HUES6 (cell line): ENCODE data around the gene IFT81.

ENCODE experiments used
- H3K27ac ChIP-seq: 2 replicates; pipeline ENCODE4 v1.7.0; 2013; ENCODE audit warnings: low read depth, mild to moderate bottlenecking, low read length, inconsistent platforms
- H3K27me3 ChIP-seq: 2 replicates; pipeline ENCODE4 v1.6.1; 2013; ENCODE audit warnings: low read length; ENCODE audit not compliant: control insufficient read depth, insufficient read depth
- H3K36me3 ChIP-seq: 2 replicates; pipeline ENCODE4 v1.6.1; 2013; ENCODE audit warnings: low read length; ENCODE audit not compliant: control insufficient read depth, insufficient read depth
- H3K4me1 ChIP-seq: 2 replicates; pipeline ENCODE4 v1.6.1; 2013; ENCODE audit warnings: low read length; ENCODE audit not compliant: control insufficient read depth, insufficient read depth
- H3K4me3 ChIP-seq: 2 replicates; pipeline ENCODE4 v1.5.1; 2013; ENCODE audit warnings: low read depth, low read length
- H3K9ac ChIP-seq: one replicate; pipeline ENCODE4 v1.6.1; 2013; ENCODE audit warnings: mild to moderate bottlenecking, low read length
- H3K9me3 ChIP-seq: 2 replicates; pipeline ENCODE4 v1.6.1; 2013; ENCODE audit warnings: low read depth, low read length; ENCODE audit not compliant: control insufficient read depth, insufficient read depth

Gene IFT81

DNA sequence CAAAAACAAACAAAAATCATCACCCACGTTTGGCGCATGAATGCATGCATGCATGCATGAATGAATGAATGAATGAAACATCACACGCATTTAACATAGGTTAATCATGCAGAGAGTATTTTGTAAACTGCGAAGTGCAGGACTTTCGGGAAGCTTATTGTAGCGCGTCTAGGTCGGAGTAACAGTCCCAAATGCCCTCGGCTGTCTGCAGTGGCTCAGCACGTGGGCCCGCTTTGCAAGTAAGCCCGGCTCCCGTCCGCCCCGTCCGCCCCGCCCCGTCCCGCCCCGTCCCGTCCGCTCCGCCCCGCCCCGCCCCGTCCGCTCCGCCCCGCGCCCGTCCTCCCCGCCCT lies 263 bp upstream of the IFT81 start:
- Histone ChIP-seq H3K27me3 (peaks cover 8% of the 10 kb centered on the region; the same call in 1 of the 2 replicates), H3K27ac (no peak overlapping the region), H3K4me1 (peaks cover 18% of the 10 kb centered on the region), H3K9me3 (no peaks in the 10 kb centered on the region), H3K36me3 (peaks cover 10% of the 10 kb centered on the region), H3K9ac (no peak overlapping the region), H3K4me3 (peak overlapping the region; percentile 26; the same call in 1 of the 2 replicates)

DNA sequence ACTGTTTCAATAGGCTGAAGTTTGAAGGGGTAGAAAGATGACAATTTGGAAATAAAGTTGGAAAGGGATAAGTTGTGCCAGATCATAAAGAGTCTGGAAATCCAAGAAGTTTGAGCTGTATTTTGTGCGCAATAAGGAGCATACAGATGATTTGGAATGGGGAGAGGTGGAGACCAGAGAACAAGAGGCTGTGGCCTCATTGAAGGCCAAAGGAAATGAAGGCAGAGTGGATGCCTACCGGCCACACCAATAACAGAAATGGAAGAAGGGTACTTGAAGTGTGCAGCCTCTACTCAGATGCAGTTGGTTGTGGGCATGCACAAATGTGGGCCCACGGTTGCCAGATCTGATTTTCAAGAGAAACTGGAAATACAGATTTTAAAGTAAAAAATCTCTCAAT lies 2.4 kb downstream of the IFT81 start:
- H3K36me3 ChIP-seq: peaks cover 21% of the 10 kb centered on the region
- no peak overlapping the region for H3K9ac ChIP-seq
- H3K4me1 ChIP-seq: peaks cover 18% of the 10 kb centered on the region
- H3K4me3 ChIP-seq: no peak overlapping the region
- no peak overlapping the region for H3K27ac ChIP-seq
- H3K9me3 ChIP-seq: no peaks in the 10 kb centered on the region
- peaks cover 8% of the 10 kb centered on the region; the same call in 1 of the 2 replicates for H3K27me3 ChIP-seq

DNA sequence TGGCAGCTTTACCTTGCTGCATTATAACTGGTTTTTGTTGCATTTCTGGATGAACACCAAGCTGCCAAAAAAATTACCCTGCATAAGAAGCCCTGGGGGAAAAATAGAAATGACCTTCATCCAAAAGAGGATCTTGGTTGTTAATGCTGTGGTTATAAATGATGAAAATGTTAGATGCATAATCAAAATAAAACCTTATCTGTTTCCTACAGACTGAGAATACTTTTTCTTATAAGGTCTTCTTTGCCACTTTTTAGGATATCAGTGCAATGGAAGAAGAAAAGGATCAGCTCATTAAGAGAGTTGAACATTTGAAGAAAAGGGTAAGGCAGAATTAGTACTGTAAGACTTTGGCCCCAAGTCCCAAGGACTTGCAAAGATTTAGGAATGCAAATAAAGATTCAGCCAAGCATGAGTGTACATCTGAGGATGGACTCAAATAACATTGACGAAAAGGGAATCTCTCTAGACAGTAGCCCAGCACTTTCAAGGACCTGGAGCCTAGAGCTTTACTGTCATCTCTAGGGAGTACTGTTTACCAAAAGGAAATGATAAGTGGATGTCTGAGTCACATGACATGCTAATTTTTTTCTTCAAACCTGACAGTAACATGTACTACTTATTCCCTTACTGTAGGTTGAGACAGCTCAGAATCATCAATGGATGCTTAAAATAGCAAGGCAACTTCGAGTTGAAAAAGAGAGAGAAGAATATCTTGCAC lies 10.7 kb downstream of the IFT81 start:
- H3K4me3 ChIP-seq: no peak overlapping the region
- H3K4me1 ChIP-seq: no peaks in the 10 kb centered on the region
- no peak overlapping the region for H3K27ac ChIP-seq
- no peaks in the 10 kb centered on the region for H3K27me3 ChIP-seq
- peaks cover 48% of the 10 kb centered on the region for H3K36me3 ChIP-seq
- H3K9me3 ChIP-seq: no peaks in the 10 kb centered on the region
- no peak overlapping the region for H3K9ac ChIP-seq

DNA sequence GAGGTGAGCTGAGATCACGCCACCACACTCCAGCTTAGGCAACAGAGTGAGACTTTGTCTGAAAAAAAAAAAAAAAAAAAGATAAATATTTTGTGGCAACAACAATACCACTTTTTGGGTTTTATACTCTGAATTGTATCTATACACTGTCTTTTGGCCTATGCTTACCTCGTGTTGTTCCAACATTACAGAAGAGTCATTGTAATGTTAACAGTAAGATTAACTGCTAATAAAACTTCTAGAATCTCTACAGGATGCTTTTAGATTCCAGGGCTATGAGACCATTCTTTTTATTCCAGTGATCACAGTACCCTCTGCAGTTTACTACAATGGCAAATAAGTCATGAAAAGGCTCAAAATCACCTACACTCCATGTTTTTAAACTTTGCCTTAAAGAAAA lies 11.6 kb downstream of the IFT81 start:
- H3K9me3 ChIP-seq: no peaks in the 10 kb centered on the region
- no peaks in the 10 kb centered on the region for H3K4me1 ChIP-seq
- H3K27me3 ChIP-seq: no peaks in the 10 kb centered on the region
- no peak overlapping the region for H3K27ac ChIP-seq
- H3K4me3 ChIP-seq: no peak overlapping the region
- peaks cover 44% of the 10 kb centered on the region for H3K36me3 ChIP-seq
- no peak overlapping the region for H3K9ac ChIP-seq

DNA sequence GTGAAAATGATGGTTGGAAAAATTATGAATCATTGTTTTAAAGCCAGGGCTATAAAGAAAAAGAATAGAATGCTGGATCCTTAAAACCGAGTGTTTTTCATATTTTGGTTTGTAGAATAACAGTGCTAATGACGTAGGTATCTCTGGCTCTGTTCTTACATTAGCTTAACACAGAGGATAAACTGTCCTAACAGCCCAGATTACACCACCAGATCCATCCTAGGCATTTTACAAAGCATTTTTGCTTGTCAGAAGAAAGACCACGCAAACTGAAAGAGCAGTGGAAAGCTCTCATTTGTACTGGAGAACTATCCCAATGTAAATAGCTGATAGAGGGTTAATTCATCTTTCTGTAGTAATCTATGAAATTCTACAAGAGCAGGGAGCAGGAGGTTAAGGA lies 13.6 kb downstream of the IFT81 start:
- Histone ChIP-seq H3K27ac (no peak overlapping the region), H3K9ac (no peak overlapping the region), H3K27me3 (no peaks in the 10 kb centered on the region), H3K4me1 (no peaks in the 10 kb centered on the region), H3K4me3 (no peak overlapping the region), H3K9me3 (no peaks in the 10 kb centered on the region), H3K36me3 (peaks cover 39% of the 10 kb centered on the region)

DNA sequence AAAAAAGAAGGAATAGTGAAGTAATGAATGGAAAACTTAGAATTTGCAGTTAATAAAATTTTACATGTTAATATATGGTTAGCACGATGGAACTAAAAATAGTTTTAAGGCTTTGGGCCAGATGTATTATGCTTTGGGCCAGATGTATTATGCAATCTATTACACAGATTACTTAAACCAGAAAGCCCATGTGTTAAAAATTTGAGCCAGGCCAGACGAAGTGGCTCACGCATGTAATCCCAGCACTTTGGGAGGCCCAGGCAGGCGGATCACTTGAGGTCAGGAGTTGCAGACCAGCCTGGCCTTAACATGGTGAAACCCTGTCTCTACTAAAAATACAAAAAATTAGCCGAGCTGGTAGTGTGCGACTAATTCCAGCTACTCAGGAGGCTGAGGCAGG lies 17.2 kb downstream of the IFT81 start:
- no peaks in the 10 kb centered on the region for H3K9me3 ChIP-seq
- H3K4me1 ChIP-seq: no peaks in the 10 kb centered on the region
- H3K27ac ChIP-seq: no peak overlapping the region
- no peak overlapping the region for H3K4me3 ChIP-seq
- no peak overlapping the region for H3K9ac ChIP-seq
- H3K36me3 ChIP-seq: peaks cover 18% of the 10 kb centered on the region
- H3K27me3 ChIP-seq: no peaks in the 10 kb centered on the region

DNA sequence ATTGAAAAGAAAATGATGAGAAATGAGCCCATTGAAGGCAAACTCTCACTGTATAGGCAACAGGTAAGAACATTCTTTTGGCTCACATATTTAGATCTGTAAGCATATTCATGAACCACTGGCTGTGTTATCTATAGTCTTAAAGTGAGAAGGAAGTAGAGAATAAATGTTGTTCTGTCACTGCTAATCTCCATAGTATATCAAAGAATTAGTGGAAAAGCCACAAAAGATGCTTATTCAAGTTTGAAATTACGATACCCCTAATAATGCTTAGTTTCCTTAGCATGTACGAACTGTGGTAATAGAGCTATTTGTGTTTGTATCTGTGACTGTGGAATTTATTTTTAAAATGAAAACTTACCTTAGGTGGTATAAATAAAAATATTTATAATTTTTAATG lies 22.8 kb downstream of the IFT81 start:
- Histone ChIP-seq H3K36me3 (peaks cover 33% of the 10 kb centered on the region), H3K9me3 (no peaks in the 10 kb centered on the region), H3K27ac (no peak overlapping the region), H3K4me3 (no peak overlapping the region), H3K27me3 (no peaks in the 10 kb centered on the region), H3K4me1 (no peaks in the 10 kb centered on the region), H3K9ac (no peak overlapping the region)

DNA sequence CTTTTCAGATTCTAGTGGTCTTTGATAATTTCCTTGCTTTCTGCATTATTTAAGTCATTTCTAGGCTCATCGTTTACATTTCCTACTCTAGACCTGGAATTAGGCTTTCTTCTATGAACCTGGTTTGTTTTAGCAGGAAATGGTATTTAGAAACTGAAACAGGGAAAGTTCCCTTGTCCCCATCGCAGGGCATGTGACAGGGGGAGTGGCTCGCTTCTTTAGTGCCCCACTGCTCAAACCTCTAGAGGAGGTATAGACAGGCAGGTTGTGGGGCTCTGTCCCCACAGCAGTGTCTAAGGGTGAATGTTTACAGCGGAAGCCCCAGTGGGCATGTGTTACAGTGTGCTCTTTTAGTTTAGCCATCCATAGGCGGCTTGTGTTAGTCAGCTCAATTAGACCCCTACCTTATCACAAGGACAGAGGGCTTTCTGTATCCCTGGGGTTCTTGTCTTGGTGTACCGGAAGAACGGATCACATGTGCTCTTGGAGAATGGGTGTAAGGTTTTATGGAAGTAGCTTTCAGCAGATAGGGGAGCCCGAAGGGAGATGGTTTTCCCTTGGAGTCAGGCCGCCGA lies 25.0 kb downstream of the IFT81 start:
- peaks cover 36% of the 10 kb centered on the region for H3K36me3 ChIP-seq

DNA sequence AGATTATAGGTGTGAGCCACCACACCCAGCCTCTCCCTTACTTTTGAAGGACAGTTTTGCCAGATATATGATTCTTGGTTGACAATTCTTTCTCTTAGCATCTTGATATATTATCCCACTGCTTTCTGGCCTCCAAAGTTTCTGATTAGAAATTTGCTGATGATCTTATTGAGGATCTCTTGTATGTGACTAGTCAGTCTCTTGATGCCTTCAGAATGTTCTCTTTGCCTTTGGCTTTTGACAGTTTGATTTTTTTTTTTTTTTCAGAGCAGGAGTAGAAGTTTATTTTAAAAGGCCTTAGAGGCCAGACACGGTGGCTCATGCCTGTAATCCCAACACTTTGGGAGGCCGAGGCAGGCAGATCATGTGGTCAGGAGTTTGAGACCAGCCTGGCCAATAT lies 32.6 kb downstream of the IFT81 start:
- no peak overlapping the region for H3K27ac ChIP-seq
- H3K9me3 ChIP-seq: peaks cover 8% of the 10 kb centered on the region; the same call in 1 of the 2 replicates
- no peak overlapping the region for H3K9ac ChIP-seq
- H3K4me3 ChIP-seq: no peak overlapping the region
- H3K36me3 ChIP-seq: peaks cover 27% of the 10 kb centered on the region
- no peaks in the 10 kb centered on the region for H3K27me3 ChIP-seq
- H3K4me1 ChIP-seq: no peaks in the 10 kb centered on the region

More for the DNA sequence above, 25.0 kb downstream of the IFT81 start:
- Histone ChIP-seq H3K4me1 (no peaks in the 10 kb centered on the region), H3K27me3 (no peaks in the 10 kb centered on the region), H3K9ac (no peak overlapping the region), H3K4me3 (no peak overlapping the region), H3K27ac (no peak overlapping the region), H3K9me3 (no peaks in the 10 kb centered on the region)

DNA sequence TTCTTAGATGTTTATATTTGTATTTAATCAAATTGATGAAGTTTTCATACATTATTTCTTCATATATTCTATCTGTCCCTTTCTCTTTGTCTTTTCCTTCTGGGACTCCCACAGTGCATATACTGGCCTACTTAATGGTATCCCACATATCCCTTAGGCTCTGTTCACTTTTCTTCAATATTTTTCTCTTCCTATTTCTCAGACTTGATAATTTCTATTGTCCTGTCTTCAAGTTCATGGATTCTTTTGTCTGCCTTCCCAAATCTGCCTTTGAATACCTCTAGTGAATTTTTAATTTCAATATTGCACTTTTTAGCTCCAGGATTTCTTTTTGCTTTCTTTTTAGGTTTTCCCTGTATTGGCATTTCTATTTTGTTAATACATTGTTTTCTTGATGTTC lies 33.4 kb downstream of the IFT81 start:
- H3K9ac ChIP-seq: no peak overlapping the region
- H3K36me3 ChIP-seq: peaks cover 24% of the 10 kb centered on the region
- H3K4me3 ChIP-seq: no peak overlapping the region

DNA sequence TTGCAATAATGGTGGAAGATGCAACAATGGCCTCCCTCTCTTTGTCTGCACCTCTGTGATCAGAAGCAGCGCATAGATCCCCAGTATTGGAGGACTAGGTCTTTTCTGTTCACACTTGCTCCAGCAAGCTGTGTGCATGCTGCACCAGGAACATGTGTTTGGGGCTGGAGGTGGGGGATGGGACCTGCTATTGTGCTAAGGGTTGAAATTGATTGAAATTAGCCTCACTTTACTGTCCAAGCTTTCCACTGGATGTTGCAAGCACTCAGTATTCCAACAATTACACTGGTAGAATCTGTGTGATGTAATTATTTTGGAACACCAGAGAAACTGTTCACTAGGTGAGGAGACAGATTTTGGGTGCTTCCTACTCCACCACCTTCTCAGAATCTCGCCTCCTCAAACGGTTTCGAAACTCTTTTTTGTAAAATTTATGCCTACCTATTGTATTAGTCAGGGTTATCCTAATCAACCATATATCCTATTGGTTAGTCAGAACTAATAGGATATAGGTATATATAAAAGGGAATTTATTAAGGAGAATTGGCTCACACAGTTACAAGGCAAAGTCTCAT lies 35.6 kb downstream of the IFT81 start:
- Histone ChIP-seq H3K9ac (no peak overlapping the region), H3K27ac (no peak overlapping the region), H3K4me1 (peaks cover 5% of the 10 kb centered on the region), H3K27me3 (no peaks in the 10 kb centered on the region), H3K4me3 (no peak overlapping the region), H3K9me3 (peaks cover 8% of the 10 kb centered on the region; the same call in 1 of the 2 replicates), H3K36me3 (peaks cover 23% of the 10 kb centered on the region)

More for the DNA sequence above, 33.4 kb downstream of the IFT81 start:
- H3K27me3 ChIP-seq: no peaks in the 10 kb centered on the region
- H3K9me3 ChIP-seq: peaks cover 8% of the 10 kb centered on the region; the same call in 1 of the 2 replicates
- no peak overlapping the region for H3K27ac ChIP-seq
- H3K4me1 ChIP-seq: no peaks in the 10 kb centered on the region
